HCT116 (cell line): ENCODE data around the gene TACO1. TPM values are rescaled to one million over a fixed set of nuclear protein-coding genes. Genes with fewer than 3 reads are reported as not detected.

Source experiments
- ATAC-seq: fragments of 200-7000 bp; cut with Tn5 transposase; 2 replicates; pipeline ENCODE4 v1.9.1; 2020; ENCODE audit warnings: mild to moderate bottlenecking, moderate library complexity
- BruUV-seq: library from RNA; stranded (reverse); fragments of 400-500 nt; replicated peaks from 2 replicates; lab custom pipeline; 2021; lab: Mats Ljungman, UMichigan
- CTCF ChIA-PET: fragments of 300-600 bp; sonication (Branson Sonifier 250); formaldehyde crosslinking; loops from one replicate; lab custom pipeline; 2021; ENCODE audit warnings: antibody characterized with exemption; lab: Charles Lee
- POLR2A ChIA-PET: fragments of 300-600, 350-600 bp; sonication (Branson Sonifier 250); formaldehyde crosslinking; loops from one replicate; lab custom pipeline; 2021; ENCODE audit warnings: antibody characterized with exemption; lab: Charles Lee
- RAD21 ChIA-PET, 2 experiments: fragments of 300-600 bp; sonication (Branson Sonifier 250); formaldehyde crosslinking; loops; one replicate each; lab custom pipeline; 2023; ENCODE audit warnings: low total read pairs in 2 of 2; ENCODE audit not compliant: uncharacterized antibody in 2 of 2, unreplicated experiment in 2 of 2, low non-redundant PET in 1 of 2; lab: Charles Lee
- DNase-seq: peaks from one replicate; pipeline ENCODE4 v3.0.0-alpha.2; 2010; ENCODE audit warnings: low read depth, low spot score
- H2AFZ ChIP-seq: fragments of 200-600 bp; shearing (Covaris generic), sonication (generic); 2 replicates; pipeline ENCODE4 v1.6.1; 2017; ENCODE audit warnings: low read depth, mixed run types, mixed read lengths, antibody characterized with exemption, low read length; ENCODE audit not compliant: poor library complexity, severe bottlenecking
- H3K27ac ChIP-seq: 2 replicates; pipeline ENCODE4 v1.5.1; 2012; ENCODE audit warnings: low read depth, low read length
- H3K27me3 ChIP-seq: fragments of 200-600 bp; sonication (generic); 2 replicates; pipeline ENCODE4 v1.6.1; 2016; ENCODE audit warnings: mixed run types, low read length, mixed read lengths; ENCODE audit not compliant: insufficient read depth
- H3K36me3 ChIP-seq, 2 experiments: fragments of 200-500 bp in 1 of 2; fragments of 200-600 bp in 1 of 2; sonication (Bioruptor generic) in 1 of 2; sonication (generic) in 1 of 2; 2 replicates each; pipeline versions ENCODE4 v1.5.1 to v1.6.1; 2014 to 2016; ENCODE audit warnings: low read length in 2 of 2, inconsistent platforms in 1 of 2, mixed read lengths in 1 of 2, mixed run types in 1 of 2; ENCODE audit not compliant: insufficient read depth in 2 of 2, control insufficient read depth in 1 of 2
- H3K4me1 ChIP-seq, 2 experiments: fragments of 200-600 bp in 1 of 2; sonication (generic) in 1 of 2; 2 replicates each; pipeline versions ENCODE4 v1.5.1 to v1.6.1; 2012 to 2017; ENCODE audit warnings: low read length in 2 of 2, inconsistent platforms in 1 of 2, mild to moderate bottlenecking in 1 of 2, mixed read lengths in 1 of 2, mixed run types in 1 of 2, moderate library complexity in 1 of 2; ENCODE audit not compliant: insufficient read depth in 2 of 2, control insufficient read depth in 1 of 2
- H3K4me2 ChIP-seq: fragments of 200-600 bp; sonication (generic); 2 replicates; pipeline ENCODE4 v1.6.1; 2017; ENCODE audit warnings: mixed run types, low read length, mixed read lengths
- H3K4me3 ChIP-seq, 2 experiments: fragments of 200-600 bp in 1 of 2; sonication (generic) in 1 of 2; replicated peaks in 1 of 2; 2 replicates each; pipeline ENCODE4 v1.5.1; 2011 to 2016; ENCODE audit warnings: low read length in 2 of 2, control low read depth in 1 of 2, low read depth in 1 of 2, mild to moderate bottlenecking in 1 of 2, mixed read lengths in 1 of 2, mixed run types in 1 of 2
- H3K79me2 ChIP-seq: fragments of 200-600 bp; sonication (generic); 2 replicates; pipeline ENCODE4 v1.6.1; 2017; ENCODE audit warnings: mild to moderate bottlenecking, mixed run types, low read length, moderate library complexity, mixed read lengths; ENCODE audit not compliant: insufficient read depth
- H3K9ac ChIP-seq: fragments of 200-600 bp; sonication (generic); 2 replicates; pipeline ENCODE4 v1.6.1; 2016; ENCODE audit warnings: low read length, mixed read lengths
- H3K9me2 ChIP-seq: fragments of 200-600 bp; sonication (generic), shearing (Covaris generic); 2 replicates; pipeline ENCODE4 v1.6.1; 2017; ENCODE audit warnings: mixed run types, mild to moderate bottlenecking, moderate library complexity; ENCODE audit not compliant: insufficient read depth
- H3K9me3 ChIP-seq, 2 experiments: fragments of 200-500 bp in 1 of 2; fragments of 200-600 bp in 1 of 2; sonication (Bioruptor generic) in 1 of 2; sonication (generic) in 1 of 2; 2 replicates each; pipeline ENCODE4 v1.6.1; 2014 to 2017; ENCODE audit warnings: low read length in 2 of 2, mixed read lengths in 2 of 2, inconsistent platforms in 1 of 2, low read depth in 1 of 2, mild to moderate bottlenecking in 1 of 2, mixed run types in 1 of 2, moderate library complexity in 1 of 2; ENCODE audit not compliant: control insufficient read depth in 1 of 2, insufficient read depth in 1 of 2
- H4K20me1 ChIP-seq: fragments of 200-600 bp; sonication (generic), shearing (Covaris generic); 2 replicates; pipeline ENCODE4 v1.6.1; 2017; ENCODE audit warnings: mixed run types, mild to moderate bottlenecking, moderate library complexity; ENCODE audit not compliant: insufficient read depth
- ATF3 ChIP-seq: IDR thresholded peaks from 2 replicates; pipeline ENCODE4 v1.6.1; 2012
- CBX3 ChIP-seq: IDR thresholded peaks from 2 replicates; pipeline ENCODE4 v1.6.1; 2012; ENCODE audit warnings: low read depth
- CEBPB ChIP-seq: IDR thresholded peaks from 2 replicates; pipeline ENCODE4 v1.6.1; 2012; ENCODE audit warnings: low read depth
- EGR1 ChIP-seq: IDR thresholded peaks from 2 replicates; pipeline ENCODE4 v1.6.1; 2012; ENCODE audit warnings: low read depth
- ELF1 ChIP-seq: IDR thresholded peaks from 2 replicates; pipeline ENCODE4 v1.6.1; 2012; ENCODE audit warnings: low read depth, borderline replicate concordance
- EZH2 ChIP-seq: fragments of 200-600 bp; sonication (generic); IDR thresholded peaks from 2 replicates; pipeline ENCODE4 v1.6.1; 2017; ENCODE audit warnings: antibody characterized with exemption, mixed run types
- EZH2phosphoT487 ChIP-seq: fragments of 200-600 bp; IDR thresholded peaks from 2 replicates; pipeline ENCODE4 v1.6.1; 2018; ENCODE audit warnings: antibody characterized with exemption, borderline replicate concordance
- FOSL1 ChIP-seq: IDR thresholded peaks from 2 replicates; pipeline ENCODE4 v1.6.1; 2012; ENCODE audit warnings: low read depth
- MAX ChIP-seq: IDR thresholded peaks from 2 replicates; pipeline ENCODE4 v1.6.1; 2012
- POLR2A ChIP-seq: IDR thresholded peaks from 2 replicates; pipeline ENCODE4 v1.7.0; 2011; ENCODE audit warnings: borderline replicate concordance; ENCODE audit not compliant: insufficient read depth, insufficient read length; ENCODE audit errors: extremely low read depth
- RAD21 ChIP-seq: IDR thresholded peaks from 2 replicates; pipeline ENCODE4 v1.6.1; 2012; ENCODE audit warnings: low read depth, mild to moderate bottlenecking
- REST ChIP-seq: IDR thresholded peaks from 2 replicates; pipeline ENCODE4 v1.6.1; 2012; ENCODE audit warnings: low read depth
- SRF ChIP-seq: IDR thresholded peaks from 2 replicates; pipeline ENCODE4 v1.6.1; 2012; ENCODE audit warnings: low read depth
- TCF7L2 ChIP-seq: IDR thresholded peaks from 2 replicates; pipeline ENCODE4 v1.7.0; 2011; ENCODE audit warnings: borderline replicate concordance, inconsistent platforms; ENCODE audit not compliant: insufficient read depth, insufficient read length; ENCODE audit errors: extremely low read depth
- YY1 ChIP-seq: IDR thresholded peaks from 2 replicates; pipeline ENCODE4 v1.6.1; 2011; ENCODE audit warnings: low read length, low read depth, moderate library complexity, mild to moderate bottlenecking; ENCODE audit not compliant: insufficient replicate concordance; ENCODE audit errors: extremely low read depth
- ZBTB33 ChIP-seq: IDR thresholded peaks from 2 replicates; pipeline ENCODE4 v1.6.1; 2011; ENCODE audit warnings: mild to moderate bottlenecking, low read length, moderate library complexity; ENCODE audit not compliant: insufficient replicate concordance; ENCODE audit errors: extremely low read depth
- ZFX ChIP-seq: fragments of 450-650 bp; IDR thresholded peaks from 2 replicates; pipeline ENCODE4 v1.6.1; 2017
- ZNF274 ChIP-seq: fragments of 200-500 bp; sonication (Bioruptor generic); IDR thresholded peaks from 2 replicates; pipeline ENCODE4 v1.6.1; 2014; ENCODE audit warnings: mild to moderate bottlenecking, low read depth, low read length, inconsistent platforms
- intact Hi-C: fragments of 100-400 bp; cut with micrococcal nuclease; formaldehyde crosslinking; loops from 2 replicates; pipeline ENCODE4 v1.10.0; 2022
- total RNA-seq: library from RNA; stranded (reverse); gene quantifications from one replicate; pipeline ENCODE4 v1.2.1, GENCODE V29; 2021; ENCODE audit not compliant: unreplicated experiment
- TF ChIP-seq, protein P1 (sequence below), 3 experiments: fragments of 200-600 bp in 1 of 3; sonication (generic) in 1 of 3; IDR thresholded peaks in 2 of 3; conservative IDR thresholded peaks in 1 of 3; 2 replicates each; pipeline ENCODE4 v1.5.1; 2012 to 2017; ENCODE audit warnings: low read depth in 2 of 3, low read length in 2 of 3, antibody characterized with exemption in 1 of 3, borderline replicate concordance in 1 of 3, control low read depth in 1 of 3, mild to moderate bottlenecking in 1 of 3, mixed read lengths in 1 of 3, mixed run types in 1 of 3, moderate library complexity in 1 of 3; ENCODE audit not compliant: insufficient read depth in 1 of 3

TACO1 gene
- total RNA-seq, 1 experiment from 2014 or later = 39.6 TPM

- ATAC-seq = no peak
- H3K4me2 ChIP-seq = no peak overlapping the region
Observed at GRCh38 chr17:63588797-63589196, 11.9 kb upstream of the TACO1 start.

More at GRCh38 chr17:63588797-63589196, 11.9 kb upstream of the TACO1 start:
- Histone ChIP-seq H3K36me3 (peaks cover 39 to 60% of the 10 kb centered on the region in 2 experiments), H3K27me3 (no peaks in the 10 kb centered on the region), H3K9me3 (no peaks in the 10 kb centered on the region), H3K4me3 (no peak overlapping the region), H3K4me1 (no peaks in the 10 kb centered on the region), H3K9ac (no peak overlapping the region), H2AFZ (no peak overlapping the region), H3K79me2 (no peaks in the 10 kb centered on the region), H3K27ac (no peak overlapping the region), H3K9me2 (no peaks in the 10 kb centered on the region), H4K20me1 (no peaks in the 10 kb centered on the region)
- BruUV-seq = no TSS peak
- no peak for DNase-seq
- ChIA-PET POLR2A (no interaction called here), CTCF (no interaction called here), RAD21 (no interaction called here)
- no peak for TF ChIP-seq EGR1
- no peak for TF ChIP-seq ZFX
- TF ChIP-seq ATF3 = no peak
- no peak for TF ChIP-seq ZBTB33
- no peak for TF ChIP-seq POLR2A
- TF ChIP-seq CEBPB = no peak
- no peak for TF ChIP-seq SRF
- no peak for TF ChIP-seq REST
- no peak for TF ChIP-seq CBX3
- TF ChIP-seq, protein P1, sequence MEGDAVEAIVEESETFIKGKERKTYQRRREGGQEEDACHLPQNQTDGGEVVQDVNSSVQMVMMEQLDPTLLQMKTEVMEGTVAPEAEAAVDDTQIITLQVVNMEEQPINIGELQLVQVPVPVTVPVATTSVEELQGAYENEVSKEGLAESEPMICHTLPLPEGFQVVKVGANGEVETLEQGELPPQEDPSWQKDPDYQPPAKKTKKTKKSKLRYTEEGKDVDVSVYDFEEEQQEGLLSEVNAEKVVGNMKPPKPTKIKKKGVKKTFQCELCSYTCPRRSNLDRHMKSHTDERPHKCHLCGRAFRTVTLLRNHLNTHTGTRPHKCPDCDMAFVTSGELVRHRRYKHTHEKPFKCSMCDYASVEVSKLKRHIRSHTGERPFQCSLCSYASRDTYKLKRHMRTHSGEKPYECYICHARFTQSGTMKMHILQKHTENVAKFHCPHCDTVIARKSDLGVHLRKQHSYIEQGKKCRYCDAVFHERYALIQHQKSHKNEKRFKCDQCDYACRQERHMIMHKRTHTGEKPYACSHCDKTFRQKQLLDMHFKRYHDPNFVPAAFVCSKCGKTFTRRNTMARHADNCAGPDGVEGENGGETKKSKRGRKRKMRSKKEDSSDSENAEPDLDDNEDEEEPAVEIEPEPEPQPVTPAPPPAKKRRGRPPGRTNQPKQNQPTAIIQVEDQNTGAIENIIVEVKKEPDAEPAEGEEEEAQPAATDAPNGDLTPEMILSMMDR (IDR thresholded peaks at IDR 0.05 in 2 of 3, conservative IDR thresholded peaks at IDR 0.05 in 1 of 3; ENCODE audit: borderline replicate concordance in 1 of 3, insufficient read depth in 1 of 3, low read depth in 2 of 3, low read length in 2 of 3) = no peak
- no peak for TF ChIP-seq YY1
- no peak for TF ChIP-seq ELF1
- no peak for TF ChIP-seq EZH2
- no peak for TF ChIP-seq ZNF274
- no peak for TF ChIP-seq TCF7L2
- no peak for TF ChIP-seq MAX
- TF ChIP-seq FOSL1 = no peak
- no peak for TF ChIP-seq RAD21
- TF ChIP-seq EZH2phosphoT487 = no peak
- intact Hi-C loops = no loop called here
